ENCODE results near the gene HTRA2.
A peak's percentile ranks its signal among the peaks of the same experiment; 100 is the strongest.

HTRA2 gene

DNA sequence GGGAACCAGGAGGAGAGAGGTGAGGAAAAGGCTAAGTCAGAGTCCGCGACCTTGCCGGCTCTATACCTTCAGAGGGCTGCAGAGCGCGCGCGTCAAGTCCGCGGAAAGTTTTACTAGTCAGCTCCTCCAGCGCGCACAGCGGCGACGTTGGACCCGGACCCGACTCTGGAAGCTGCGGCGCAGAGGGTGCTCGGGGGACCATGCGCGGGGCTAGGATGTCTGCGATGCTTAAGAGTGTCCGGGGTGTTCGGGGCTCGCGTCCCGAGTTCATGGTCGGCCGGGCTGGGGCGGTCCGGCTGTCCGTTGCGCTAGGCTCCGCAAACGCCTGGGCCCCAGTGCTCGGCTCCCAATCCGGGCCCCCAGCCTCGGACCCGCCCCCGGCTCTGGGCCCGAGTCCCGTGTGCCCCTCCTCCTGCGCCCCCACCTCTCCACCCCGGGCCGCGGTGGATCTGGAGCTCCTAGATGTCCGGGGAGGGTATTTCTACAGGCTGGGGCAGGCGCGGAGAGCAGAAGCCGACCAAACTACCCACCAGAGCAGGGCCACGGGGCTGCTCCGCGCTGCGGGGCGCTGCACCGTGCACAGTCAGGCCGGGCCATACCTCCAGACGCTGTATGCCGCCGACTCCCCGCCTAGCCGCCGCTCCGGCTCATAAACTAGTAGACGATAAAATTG lies 30.3 kb upstream of the HTRA2 start, which contains the start of gene LBX2:
TSS of gene LBX2 (minus strand) at position 337 of the 673 bp plus-strand sequence. CDS start at position 271, 66 bp downstream.
- H3K27ac ChIP-seq, result peak within 1 kb of the TSS in 2 of 21 experiments; percentile 56 to 65

DNA sequence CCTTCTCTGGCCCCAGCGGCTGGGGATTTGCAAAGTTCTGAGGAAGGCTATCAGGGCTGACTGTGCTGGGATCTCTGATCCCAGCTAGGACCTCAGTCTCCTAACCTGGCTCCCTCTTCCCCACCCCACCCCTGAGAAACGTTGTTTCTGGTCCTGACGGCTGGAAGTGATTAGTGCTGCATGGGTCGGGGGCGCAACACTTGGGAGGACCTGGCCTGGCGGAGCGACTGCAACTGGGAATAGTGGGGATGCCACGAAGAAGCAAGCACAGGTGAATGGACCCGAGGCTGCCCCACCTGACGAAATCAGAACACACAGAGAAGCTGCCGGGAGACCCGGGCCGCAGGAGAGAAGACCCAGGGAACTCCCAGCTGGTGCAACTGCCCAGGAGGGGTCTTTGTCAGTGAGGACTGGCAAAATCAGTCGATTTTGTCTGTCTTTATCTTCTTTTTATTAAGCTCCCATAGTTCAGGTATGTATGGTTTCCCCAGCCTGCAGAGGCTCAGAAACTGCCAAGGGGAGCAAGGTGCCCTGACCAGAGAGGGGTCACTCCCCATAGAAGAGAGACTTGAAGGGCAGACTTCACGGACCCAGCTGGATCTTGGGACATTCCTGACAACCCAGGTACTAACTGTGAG lies 29.7 kb upstream of the HTRA2 start:
- Histone ChIP-seq H3K4me3 (no peak overlapping the region), H3K27ac (no peak overlapping the region)

More for the DNA sequence above, 30.3 kb upstream of the HTRA2 start, which contains the start of gene LBX2:
- H3K4me3 ChIP-seq, result peak within 1 kb of the TSS in 6 of 7 experiments; percentile 9 to 43 (median 26)

DNA sequence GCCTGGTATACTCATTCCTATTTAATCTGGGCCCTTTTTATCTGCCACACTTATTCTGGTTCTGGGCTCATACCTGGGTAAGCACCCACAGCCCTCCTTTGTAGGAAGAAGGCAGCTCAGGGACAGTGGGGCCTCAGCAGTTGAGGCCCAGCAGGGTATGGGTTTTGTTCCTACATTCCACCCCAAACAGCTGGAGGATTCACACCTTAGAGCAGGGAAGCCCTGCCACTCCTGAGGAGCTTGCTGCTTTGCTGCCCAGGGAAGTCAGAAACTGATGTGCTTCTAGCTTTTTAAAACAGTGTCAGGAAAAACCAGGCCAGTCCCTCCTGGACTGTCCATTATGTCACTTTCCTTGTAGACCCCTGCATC lies 29.2 kb upstream of the HTRA2 start:
- Histone ChIP-seq H3K4me3 (no peak overlapping the region), H3K27ac (no peak overlapping the region)

DNA sequence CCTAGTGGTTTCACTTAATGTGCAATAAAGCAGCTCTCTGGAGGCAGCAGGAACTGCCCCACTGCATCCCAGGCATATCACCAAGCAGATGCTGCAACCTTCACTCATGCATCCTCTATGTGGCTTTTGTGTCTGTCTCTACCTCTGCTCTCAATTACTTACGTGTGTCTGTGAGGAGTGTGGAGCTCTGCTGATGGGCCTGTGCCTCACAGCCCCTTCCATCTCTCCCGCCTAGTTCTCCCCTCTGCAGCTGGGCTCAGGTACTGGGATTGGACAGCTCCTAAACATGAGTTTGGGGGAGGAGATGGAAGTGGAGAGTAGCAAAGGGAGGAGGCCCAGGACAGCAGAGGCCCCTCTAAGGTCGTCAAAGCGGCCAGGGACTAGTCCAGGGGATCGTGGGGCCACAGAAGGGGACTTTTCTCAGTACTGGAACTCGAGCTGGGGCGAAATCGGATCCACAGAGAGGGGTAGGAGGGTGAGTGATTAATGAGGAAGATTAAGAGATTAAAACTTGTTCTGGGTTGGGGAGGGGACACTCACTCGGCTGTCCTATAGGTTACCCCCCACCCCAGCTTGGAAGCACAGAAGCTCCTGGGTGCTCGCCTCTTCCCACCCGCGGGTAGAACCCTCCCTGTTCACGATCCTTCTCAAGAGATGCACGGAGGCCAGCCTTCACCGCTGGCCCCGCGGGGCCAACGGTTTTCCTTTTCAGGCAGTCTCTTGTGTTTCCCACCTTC lies 28.2 kb upstream of the HTRA2 start:
- H3K4me3 ChIP-seq, result no peak overlapping the region
- H3K27ac ChIP-seq, result no peak overlapping the region

DNA sequence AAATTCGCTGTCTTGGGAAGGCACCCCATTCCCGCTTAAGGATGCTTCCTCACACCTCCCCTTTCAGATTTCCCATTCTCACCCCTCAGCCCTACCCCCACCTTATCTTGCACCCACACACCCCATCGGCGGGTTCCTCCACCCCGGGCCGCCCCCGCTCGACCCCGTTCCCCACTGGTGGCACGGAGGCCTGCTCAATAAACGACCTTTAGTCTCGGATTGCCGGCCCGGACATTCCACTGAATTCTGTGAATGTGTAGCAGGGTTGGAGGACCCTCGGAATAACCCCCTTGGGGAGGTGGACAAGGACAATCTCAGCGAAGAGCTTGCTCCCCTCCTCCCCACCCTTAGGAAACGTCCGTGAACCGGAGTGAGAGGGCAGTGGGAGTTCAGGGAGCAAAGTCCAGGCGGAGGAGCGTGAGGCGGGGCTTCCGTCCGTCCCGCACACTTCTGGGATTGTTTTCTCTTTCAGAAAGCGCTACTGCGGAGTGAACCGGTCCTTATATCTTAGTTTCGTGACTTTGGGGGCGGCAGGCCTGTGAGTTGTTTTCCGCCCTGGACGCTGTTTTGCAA lies 27.5 kb upstream of the HTRA2 start:
- Histone ChIP-seq H3K27ac (peak overlapping the region in 19 of 21 experiments; percentile 8 to 92 (median 78)), H3K4me3 (peak overlapping the region; percentile 35 to 58 (median 52))

DNA sequence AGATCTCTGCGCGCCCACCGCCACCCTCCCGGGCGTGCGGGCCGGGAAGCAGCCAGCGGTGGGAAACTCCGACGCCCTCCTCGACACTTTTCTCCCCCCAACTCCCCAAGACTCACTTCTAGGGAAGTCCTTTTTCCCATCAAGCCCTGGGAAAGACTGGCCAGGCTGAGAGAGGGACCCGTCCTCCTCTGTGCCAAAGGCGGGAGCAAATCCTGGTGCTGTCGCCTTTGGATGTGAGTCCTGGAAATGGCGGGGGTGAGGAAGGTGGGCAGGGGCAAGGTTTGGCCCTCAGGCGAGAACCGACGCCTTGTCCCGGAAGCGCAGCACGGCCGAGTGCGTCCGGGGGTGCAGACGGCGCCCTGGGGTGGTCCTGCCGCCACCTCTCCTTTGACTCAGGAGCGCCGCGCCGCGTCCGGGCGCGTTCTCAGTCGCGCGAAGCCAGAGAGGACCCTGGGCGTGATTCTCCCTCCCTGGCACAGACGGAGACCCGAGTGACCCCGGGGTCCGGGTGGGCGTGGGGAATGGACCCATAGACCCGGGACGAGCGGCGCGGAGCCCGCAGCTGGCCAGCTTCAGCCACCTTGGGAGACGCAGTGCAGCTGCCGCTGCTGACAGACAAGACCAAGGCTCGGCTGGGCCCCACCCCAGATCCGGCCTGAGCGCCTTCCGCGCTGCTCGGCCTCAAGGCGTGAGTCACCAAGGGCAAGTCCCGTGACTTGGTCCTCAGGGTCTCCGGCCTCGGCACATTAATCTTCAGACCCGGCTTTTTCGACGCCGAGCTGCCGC lies 26.8 kb upstream of the HTRA2 start:
- Histone ChIP-seq H3K27ac (peak overlapping the region in 20 of 21 experiments; percentile 8 to 92 (median 78)), H3K4me3 (peak overlapping the region; percentile 35 to 58 (median 52))

DNA sequence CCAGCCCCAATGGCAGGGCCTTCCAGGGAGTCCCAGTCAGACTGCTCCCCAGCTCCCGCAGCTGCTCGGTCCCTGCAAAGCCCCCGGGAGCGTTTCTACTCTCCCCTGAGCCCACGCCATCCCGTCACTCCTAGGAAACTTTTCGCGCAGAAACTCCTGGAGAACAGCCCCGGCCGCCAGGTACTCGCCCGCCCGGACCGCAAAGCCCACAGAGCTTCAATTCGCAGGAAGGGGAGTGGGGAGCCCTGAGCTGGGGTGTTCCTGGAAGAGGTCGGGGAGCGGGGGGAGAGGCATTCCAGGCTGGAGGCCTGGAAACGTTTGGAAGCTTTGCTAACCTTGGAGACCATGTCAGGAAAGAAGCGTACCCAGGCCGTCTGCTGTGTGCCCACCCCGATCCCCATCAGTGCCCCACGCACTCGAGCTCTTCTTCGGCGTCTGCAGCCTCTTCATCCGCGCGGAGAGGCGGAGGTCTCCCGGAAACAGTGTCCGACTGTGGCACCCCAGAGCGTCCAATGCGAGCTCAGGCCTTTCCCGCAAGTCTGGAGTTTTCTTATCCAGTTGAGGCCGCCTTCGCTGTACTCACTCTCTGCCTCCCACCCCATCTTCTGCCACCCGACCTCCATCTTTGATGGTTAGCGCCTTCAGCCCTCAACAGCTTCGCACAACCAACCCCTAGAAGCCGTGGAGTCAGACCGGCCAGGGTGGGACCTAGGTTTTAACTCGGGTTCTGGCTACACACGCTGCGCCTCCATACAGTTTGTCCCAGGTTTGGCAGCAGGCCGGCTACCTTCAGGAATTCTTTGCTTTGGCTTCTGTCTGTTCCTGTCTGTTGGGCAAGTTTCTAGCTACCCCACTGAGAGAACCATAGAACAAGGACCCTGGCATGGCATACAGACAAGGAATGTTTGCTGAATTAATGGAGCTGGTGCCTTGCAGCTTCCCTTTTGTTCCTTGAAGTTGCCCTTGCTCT lies 25.9 kb upstream of the HTRA2 start:
- H3K27ac ChIP-seq, result peak overlapping the region in 20 of 21 experiments; percentile 8 to 92 (median 78)
- peak overlapping the region; percentile 35 to 58 (median 52) for H3K4me3 ChIP-seq

DNA sequence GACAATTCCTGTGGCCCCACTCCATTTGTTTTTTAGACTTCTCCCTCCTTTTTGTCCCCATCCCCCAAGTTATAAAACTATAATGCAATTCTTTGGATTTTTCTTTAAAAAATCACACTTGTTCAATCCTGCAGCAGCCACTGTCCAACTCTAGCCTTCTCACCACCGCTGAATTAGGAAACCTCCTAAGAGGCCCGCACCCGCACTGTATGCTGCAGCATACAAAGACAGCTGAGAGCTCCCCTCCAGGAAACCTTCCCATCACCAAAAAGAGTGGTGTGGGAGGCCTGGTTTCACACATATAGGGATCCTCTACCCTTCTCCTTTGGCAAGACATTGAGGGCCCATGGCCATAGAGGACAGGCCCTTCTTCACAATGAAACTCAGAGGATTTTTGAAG lies 25.1 kb upstream of the HTRA2 start:
- H3K4me3 ChIP-seq, result no peak overlapping the region
- H3K27ac ChIP-seq, result no peak overlapping the region

DNA sequence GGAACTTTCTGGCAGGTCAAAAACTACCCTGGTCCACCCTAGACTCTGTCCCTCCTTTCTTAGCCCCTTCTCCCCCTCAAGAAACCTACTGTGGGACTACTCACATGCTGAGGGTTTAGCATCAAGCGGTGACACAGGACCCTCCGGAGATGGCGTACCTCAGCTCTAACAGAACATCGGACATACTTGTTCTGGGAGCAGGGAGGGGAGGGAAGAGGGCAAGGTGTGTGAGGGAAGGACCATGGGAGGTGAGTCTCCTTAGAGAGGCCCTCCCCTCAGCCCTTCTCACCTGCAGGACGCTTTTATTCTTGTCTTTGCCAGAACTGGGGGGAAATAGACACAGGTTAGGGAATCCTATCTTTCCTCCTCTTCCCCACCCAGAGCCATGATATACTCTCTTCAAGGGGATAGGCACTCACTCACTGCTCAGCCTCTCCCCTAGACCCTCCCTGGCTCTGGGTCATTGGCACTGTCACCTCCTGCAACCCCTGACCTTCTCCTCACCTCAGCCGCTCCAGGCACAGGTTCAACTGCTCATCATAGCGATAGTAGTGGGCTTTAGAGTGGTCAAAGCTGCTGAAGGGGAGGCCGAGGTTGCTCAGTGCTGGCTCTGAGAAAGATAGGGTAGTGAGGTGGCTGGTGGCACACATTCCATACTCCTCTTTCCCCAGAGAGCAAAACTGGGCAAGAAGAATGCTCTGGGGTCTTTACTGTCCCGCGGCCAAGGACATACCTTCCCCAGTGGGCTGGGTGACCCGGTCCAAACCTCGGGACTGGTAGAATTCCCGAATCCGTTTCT lies 24.1 kb upstream of the HTRA2 start:
- Histone ChIP-seq H3K27ac (peak overlapping the region in 2 of 21 experiments; percentile 5 to 98), H3K4me3 (peak overlapping the region in 2 of 7 experiments; percentile 58 to 70)

DNA sequence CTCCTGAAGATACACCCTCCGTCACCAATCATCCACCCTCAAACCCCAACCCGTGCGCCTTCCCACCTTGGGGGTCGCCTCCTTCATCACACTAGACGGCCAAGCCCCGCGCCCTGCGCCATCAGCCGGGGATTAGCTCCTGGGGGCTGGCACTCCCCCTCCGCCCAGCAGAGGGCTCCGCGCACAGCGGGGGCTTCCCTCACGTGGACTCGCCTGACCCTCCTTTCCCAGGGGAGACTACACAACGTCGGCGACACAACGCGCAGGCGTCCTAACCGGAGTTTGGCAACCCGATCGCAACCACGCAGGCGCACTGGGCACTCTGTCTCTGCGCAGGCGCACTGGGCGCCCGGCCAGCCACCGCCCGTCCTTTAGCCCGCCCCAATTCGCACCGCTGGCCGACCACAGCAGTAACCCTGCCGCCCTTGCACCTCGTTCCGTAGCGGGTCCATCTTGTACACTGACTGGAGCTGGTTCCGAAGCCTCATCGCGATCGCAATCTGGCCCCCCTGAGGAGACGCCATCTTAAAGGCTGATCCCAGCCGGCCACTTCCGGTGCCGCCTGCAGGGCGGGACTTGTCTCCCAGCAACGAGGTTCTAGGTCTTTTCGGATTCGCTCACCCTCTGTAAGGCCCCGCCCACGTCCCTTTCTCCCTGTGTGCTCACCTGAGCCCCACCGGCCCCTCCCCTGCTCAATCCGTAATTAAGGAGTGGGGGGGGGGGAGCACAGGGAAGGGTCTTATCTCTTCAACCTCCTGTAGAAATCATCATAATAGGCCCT lies 22.4 kb upstream of the HTRA2 start, which contains the start of gene PCGF1:
TSS of gene PCGF1 (minus strand) at position 551 of the 781 bp plus-strand sequence. CDS start at position 524, 27 bp downstream.
- Histone ChIP-seq H3K4me3 (peak within 1 kb of the TSS; percentile 58 to 90 (median 67)), H3K27ac (peak within 1 kb of the TSS; percentile 72 to 100 (median 98))

DNA sequence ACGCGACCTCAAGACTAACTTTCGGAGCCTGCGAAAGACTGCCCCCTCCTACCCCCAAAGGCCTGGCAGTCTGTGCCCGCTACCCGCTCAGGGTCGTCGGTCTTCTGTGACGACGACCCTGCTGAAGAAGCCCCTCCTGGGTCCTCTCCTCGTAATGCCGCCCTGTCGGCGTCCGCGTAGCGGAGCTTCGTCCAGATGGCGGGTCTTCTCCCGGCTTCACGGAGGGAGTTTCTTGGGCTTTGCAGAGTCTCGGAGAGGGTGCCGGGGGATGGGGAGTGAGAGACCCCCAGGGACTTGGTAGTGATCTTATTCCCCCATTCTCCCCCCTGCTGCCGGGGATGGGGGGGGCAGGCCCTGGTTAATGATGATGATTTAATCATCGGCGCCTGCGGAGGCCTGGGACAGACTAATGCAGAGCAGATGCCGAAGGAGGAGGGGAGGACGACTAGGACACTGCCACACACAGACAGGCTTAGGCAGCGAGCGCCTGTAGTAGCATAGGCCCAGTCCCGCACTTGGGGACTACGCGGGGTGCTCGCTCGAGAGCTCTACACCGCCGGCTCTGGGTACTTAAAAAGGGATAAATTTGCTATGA lies 21.7 kb upstream of the HTRA2 start:
- Histone ChIP-seq H3K27ac (peak overlapping the region in 20 of 21 experiments; percentile 89 to 100 (median 98)), H3K4me3 (peak overlapping the region; percentile 58 to 90 (median 67))

DNA sequence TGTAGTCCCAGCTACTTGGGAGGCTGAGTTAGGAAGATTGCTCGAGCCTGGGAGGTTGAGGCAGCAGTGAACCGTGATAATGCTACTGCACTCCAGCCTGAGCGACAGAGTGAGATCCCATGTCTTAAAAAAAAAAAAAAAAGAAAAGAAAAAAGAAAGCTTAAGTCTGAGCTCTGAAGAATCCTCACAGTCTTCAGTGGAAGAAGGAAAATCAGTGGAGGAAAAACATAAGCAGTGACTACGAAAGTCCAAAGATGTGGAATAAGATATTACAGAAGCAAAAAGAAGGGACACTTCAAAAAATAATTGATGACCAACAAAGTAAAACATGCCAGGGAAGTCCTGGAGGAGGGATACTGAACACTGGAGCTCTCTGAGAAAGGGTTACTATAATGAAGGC lies 19.5 kb upstream of the HTRA2 start:
- no peak overlapping the region for H3K27ac ChIP-seq
- no peak overlapping the region for H3K4me3 ChIP-seq

DNA sequence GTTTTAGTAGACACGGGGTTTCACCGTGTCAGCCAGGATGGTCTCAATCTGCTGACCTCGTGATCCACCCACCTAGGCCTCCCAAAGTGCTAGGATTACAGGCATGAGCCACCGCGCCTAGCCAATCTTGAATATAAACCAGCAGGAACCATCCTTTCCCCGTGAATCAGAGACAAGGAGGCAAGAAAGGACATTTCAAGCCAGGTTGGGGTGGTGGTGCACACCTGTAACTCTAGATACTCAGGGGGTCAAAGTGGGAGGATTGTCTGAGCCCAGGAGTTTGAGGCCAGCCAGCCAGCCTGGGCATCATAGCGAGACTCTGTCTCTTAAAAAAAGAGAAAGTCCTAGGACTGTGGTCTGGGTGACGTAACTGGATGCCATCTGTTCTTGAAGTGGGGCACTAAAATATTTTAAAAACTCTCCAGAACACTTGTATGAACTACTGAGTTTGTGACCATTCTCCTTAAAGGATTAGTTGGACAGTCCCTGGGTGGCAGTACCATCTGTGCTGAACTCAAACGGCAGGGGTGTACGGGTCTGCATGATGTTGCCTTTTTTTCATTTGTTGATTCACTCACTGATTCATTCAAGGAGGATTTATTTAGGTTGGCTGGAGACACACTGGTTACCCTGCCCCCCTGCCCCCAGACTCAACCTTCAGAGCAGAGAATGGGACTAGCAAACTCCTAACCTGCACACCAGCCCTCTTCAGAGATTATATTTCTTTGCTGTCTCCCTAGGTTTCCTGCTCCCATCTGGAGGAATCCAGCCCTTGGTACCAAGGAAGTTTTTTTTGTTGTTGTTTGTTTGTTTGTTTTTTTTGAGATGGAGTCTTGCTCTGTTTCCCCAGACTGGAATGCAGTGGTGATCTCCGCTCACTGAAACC lies 18.4 kb upstream of the HTRA2 start:
- Histone ChIP-seq H3K27ac (no peak overlapping the region), H3K4me3 (no peak overlapping the region)

DNA sequence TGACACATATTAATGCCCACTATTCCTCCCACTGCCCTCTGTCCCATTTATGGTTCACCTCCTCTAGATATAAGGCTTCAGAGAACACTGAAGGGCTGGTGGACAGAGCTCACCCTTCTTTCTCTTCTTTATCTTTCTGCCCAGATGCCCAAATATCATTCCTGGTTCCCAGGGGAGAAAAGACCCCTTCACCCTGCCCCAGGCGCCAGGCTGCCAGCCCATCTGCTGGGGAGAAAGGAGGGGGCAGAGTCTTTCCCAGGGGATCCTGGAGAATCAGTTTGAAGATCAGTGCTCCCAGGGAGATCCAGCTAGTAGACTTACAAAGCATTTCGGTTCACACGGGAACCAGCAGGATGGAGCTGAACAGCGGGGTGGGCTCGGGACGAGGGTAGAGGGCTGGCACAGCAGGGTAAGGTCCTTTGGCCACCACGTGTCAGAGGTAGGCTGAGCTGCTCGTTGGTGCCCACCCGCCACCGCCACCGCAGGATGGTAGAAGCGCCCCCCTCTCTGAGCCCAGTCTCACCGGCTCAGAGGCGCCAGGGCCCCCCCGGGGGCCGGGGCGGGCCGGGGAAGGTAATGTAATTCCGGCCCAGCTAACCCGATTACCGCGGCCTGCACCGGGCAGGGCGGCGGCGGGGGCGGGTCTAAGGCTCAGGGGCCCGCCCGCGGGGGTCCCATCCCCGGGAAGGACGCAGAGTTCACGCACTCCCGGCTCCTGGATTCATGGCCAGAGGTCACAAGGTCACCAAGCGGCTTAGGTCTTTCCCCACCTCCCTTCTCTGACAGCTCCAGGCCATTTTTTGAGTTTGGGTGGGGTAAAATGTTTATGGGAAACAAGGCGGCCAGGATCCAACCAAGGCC lies 16.8 kb upstream of the HTRA2 start:
- H3K27ac ChIP-seq, result no peak overlapping the region
- no peak overlapping the region for H3K4me3 ChIP-seq
